IPS-NIHi11 (cell line): ENCODE data around the gene MAP6D1.
"Not testable (repeated sequence)": the region's sequence is repeated elsewhere in the genome, so short reads cannot be mapped to it uniquely, and the experiment has no call there.

Experiments
- DNase-seq: peaks from one replicate; pipeline ENCODE4 v3.0.0; 2012; ENCODE audit warnings: mixed read lengths, low spot score

Gene MAP6D1

DNA sequence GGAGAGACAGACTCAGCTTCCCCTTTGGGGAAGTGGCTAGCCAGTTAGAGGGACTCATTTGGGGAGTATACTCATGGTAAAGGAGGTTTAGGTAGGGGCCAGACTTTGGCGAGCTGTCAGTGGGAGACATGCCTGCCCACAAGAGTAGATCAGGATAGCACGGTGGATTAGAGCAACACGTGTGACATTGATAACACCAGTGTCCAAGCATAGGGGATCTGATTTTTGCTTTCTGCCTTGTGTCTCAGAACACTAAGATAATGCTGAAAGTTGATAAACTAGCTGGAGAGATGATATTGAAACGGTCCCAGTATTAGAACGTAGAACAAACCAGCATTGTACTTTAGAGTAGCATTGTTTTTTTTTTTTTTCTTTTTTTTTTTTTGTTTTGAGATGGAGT, 25.9 kb downstream of the MAP6D1 start:
- no peak for DNase-seq

DNA sequence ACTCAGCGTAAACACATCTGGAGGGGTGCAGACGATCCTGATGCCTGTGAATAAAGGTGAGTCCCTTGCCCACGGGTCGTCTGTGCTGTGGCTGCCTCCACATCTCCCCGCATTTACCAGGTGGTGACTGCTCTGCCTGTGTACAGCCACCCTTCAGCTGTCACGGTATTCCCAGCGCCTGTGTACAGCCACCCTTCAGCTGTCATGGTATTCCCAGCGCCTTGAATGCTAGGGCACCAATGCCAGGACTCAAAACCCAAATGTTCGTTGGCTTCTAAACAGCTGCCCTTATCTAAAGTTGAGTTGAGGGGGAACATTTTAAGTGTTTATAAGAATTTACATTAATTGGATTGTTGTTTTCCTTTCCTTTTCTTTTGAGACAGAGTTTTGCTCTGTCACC, 27.4 kb downstream of the MAP6D1 start:
- DNase-seq, result peak; percentile 3

DNA sequence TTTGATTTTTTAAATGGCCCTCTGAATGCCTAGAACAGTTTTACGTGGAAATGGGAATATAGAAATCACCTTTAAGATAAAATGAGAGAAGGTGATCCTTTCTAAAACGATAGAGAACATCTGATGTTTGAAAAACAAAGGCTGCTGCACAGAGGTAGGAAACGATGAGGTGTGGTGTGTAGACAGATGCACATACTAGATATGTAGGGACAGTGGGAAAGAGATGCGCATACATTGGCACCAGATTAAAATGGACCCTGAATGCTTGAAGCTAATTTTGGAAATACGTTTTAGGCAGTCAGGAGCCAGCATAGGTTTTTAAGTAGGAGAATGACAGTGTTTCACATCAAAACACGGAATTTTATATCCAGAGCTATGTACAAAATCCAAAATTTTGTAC, 29.0 kb downstream of the MAP6D1 start:
- no peak for DNase-seq

DNA sequence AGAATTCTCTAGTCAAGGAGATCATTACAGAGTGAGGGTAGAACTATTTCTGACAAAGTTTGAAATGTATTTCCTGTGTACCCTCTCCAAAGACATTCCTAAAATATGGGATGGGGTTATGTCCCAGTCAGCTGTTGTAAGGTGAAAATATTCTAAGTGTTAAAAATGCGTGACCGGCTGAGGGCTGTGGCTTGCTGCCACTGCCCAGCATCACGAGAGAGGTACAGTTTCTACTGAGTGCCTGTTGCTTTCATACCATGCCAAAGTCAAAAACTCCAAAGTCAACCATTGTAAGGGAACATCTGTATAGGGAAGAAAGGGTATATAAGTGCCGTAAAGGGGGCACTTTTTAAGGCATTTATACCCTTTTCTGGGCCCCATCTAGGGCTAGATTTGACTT, 30.9 kb downstream of the MAP6D1 start:
- DNase-seq, result no peak

DNA sequence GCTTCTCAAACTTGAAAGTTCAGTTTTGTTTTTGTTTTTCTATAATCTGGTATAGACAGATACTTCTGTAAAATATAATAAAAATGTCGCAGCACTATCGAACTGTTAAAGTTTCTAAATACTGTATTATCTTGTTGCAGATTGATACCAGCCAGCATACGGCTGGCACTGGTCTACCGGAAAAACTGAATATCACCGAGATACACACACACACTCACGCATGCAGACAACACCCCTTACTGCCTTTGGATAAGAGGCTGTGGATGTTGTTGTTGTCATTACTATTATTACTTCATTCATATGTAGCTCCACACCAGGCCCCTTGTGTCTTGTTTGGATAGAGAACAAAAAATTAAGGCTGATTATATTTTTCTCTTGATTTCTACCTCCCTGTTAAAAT, 32.4 kb downstream of the MAP6D1 start:
- DNase-seq, result no peak

DNA sequence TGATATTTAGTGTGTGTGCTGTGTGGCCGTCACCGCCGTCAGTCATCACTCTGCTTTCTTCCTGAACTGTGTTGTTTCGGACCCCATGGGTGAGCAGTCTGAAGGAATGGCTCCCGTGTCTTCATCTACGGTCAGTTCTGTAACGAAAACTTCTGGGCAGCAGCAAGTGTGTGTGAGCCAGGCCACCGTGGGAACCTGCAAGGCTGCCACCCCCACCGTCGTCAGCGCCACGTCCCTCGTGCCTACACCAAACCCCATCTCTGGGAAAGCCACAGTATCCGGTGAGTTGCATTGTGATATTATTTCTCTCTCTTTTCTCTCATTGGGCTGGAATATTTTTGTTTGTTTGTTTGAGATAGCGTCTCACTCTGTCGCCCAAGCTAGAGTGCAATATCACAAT, 34.7 kb downstream of the MAP6D1 start:
- DNase-seq, result no peak

DNA sequence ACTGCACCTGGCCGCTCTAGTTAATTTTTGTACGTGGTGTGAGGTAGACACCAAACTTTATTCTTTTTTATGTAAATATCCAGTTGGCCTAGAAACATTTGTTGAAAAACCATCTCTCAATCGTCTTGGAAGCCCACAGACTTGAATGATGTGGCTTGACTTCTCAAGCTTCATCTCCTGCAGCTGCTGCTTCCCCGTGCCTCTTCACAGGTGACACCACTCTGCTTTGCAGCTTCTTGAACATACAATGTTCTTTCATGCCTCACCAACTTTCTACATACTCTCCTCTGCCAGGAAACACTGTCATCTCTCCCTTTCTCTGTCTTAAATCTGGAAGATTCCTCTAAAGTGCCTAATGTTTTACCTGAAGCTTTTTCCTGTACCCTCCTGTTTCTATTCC, 35.6 kb downstream of the MAP6D1 start:
- DNase-seq, result no peak

DNA sequence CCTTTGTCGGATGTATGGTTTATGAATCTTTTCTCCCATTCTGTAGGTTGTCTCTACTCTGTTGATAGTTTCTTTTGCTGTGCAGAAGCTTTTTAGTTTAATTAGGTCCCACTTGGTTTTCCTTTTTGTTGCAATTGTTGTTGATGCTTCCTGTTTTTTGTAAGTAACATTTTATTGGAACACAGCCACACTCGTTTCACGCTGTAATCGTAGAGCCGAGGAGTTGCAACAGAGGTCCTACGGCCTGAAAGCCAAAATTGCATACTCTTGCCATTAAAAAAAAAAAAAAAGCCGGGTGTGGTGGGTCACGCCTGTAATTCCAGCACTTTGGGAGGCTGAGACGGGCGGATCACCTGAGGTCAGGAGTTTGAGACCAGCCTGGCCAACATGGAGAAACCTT, 40.9 kb downstream of the MAP6D1 start:
- DNase-seq, result not testable (repeated sequence)

DNA sequence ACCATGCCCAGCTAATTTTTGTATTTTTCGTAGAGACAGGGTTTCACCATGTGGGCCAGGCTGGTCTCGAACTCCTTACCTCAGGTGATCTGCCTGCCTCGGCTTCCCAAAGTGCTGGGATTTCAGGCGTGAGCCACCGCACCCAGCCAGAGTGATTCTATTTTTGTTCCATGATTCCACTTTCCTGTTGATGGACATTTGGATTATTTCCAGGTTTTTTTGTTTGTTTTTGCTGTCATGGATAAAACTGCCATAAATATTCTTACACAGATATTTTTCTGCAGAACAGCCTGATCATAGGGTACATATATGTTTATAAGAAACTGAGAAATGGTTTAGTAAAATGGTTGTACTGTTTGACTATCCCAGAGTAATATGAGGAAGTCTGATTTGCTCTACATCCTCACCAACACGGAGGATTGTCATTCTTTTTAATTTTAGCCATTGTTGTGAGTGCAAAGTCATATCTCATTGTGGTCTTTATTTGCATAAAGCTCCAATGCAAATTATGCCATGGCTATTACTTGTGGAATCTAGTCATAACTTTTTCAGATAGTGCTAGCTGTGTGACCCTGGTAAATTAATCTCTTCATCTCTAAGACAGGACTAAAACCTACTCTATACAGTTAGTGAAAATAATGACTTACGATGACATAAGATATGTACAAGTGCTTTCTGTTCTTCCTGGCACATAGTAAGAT, 42.7 kb downstream of the MAP6D1 start:
- DNase-seq, result no peak

DNA sequence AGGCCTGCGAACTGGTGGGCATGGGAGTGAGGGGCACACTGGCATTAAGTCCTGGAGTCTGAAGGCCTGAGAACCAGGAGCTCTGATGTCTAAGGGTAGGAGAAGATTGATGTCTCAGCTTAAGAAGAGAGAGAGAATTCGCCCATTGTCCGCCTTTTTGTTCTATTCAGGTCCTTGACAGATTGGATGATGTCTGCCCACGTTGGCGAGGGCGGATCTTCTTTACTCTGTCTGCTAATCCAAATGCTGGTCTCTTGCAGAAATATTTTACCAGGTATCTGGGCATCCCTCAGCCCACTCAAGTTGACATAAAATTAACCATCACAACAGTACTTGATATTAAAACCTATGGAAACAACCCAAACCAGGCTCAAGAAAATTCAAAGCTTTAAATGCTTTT, 44.1 kb downstream of the MAP6D1 start:
- DNase-seq, result no peak

DNA sequence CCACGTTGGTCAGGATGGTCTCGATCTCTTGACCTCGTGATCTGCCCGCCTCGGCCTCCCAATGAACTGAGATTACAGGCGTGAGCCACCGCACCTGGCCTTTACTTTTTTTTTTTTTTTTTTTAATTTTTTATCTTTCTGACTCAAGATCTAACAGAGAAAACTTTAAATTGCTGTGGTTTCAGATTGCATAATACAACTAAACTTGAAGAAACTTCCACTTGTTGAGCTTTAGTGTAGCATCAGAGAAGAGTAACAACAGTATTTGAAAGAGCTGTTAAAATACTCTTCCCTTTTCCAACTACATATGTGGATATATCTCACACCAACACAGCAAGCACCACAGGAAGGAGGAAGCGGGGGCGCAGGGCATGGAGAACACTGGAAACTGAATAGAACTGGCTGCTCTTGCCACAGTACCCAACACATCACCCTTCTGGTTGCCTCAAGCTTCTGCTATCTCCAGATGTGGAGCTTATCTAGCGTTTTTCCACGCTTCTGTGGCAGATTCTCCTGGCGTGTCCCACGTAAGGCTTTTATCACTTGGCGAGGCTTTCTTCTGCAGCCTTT, 45.4 kb downstream of the MAP6D1 start:
- no peak for DNase-seq

DNA sequence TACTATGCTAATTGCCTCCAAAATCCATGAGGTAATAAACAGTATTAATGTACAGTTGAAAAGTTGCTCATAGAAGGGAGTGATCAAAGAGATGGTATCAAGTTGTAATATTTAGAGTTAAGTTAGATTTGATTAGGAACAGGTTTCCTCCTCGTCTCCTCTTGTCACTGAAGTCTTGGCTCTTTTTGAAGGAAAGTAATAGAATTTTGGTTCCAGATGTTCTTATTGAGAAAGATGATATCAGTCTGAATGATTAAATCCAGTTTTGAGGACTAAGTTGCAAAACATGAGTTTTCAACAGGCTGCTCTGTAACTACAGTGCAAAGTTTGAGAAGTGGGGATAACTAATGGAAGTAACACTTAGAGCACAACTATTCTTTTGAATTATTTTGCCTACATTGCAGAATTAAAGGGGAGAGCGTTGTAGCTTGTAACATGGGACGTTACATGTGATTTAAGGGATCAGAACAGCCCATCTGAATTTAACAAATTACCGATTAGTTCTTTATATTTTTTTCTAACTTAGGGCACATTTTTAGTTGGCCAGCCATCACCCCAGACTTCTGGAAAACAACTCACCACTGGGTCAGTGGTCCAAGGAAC, 48.3 kb downstream of the MAP6D1 start:
- no peak for DNase-seq

DNA sequence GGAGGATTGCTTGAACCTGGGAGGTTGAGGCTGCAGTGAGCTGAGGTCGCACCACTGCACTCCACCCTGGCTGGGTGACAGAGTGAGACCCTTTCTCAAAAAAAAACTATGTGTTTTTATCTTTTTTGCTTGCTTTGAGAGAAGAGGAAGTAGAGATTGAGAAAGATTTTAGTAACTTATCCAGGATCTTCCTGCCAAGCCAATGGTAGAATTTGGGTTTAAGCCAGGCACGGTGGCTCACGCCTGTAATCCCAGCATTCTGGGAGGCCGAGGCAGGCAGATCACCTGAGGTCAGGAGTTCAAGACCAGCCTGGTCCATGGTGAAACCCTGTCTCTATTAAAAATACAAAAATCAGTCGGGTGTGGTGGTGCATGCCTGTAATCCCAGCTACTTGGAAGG, 48.9 kb downstream of the MAP6D1 start:
- not testable (repeated sequence) for DNase-seq

DNA sequence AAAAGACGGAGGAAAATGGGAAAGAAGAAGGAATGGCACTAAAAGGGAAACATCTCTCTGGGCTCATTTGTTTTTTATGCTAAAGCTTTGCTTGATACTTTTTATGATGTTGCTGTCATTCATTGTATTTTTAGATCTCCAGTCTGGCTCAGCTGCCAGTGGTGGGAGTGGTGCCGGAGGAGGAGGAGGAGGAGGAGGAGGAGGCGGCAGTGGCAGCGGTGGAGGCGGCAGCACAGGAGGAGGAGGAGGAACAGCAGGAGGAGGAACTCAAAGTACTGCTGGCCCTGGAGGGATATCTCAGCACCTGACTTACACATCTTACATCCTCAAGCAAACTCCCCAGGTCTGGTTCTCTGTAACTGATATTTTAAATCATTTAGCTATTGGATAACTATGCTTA, 49.6 kb downstream of the MAP6D1 start:
- no peak for DNase-seq

DNA sequence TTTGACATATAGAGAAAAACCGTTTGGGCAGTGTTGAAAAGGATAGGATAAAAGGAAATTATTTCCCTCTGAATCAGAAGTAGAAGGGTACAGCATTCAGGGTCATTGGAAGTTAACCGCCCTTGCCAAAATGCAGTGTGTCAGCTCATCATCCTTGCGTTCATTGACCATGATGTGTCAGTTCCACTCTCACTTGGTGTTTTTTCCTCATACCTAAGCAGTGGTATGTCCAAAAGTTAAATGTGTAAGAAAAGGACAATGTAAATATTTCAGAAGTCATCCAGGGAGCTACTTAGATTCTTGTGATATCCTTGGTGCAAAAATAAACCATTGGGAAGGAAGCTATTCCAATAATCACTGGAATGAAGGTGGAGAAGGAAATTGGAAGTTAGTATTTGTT, 50.7 kb downstream of the MAP6D1 start:
- no peak for DNase-seq

DNA sequence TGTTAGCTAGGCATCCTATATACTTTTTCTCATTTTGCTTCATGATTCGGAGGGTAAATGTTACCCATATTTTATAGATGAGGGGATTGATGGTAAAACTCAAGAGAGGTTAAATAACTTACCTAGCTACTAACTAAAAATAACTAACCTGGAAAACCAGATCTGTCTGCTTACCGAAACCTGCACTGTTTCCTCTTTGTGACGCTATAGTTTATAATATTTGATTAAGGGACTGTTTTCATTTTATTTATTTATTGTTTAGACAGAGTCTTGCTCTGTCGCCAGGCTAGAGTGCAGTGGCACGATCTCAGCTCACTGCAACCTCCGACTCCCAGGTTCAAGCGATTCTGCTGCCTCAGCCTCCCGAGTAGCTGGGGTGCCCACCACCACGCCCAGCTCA, 55.9 kb downstream of the MAP6D1 start:
- DNase-seq, result no peak

DNA sequence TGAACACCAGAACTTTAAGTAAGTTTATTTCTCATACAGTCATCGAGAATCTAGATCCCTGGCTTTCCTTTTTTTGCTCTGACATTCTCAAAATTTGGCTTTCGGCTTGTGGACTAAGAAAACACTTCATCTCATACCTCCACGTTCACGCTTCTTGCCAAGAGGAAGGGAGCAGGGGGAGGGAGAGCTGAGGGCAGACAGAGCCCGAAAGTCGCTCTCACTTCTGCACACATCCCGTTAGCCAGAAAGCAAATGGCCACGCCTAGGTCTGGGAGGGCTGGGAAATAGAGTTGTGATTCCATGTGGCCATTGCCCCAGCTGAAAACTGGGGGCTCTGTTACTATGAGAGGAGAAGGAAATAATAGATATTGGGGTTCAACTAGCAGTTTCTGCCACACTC, 57.3 kb downstream of the MAP6D1 start:
- no peak for DNase-seq

DNA sequence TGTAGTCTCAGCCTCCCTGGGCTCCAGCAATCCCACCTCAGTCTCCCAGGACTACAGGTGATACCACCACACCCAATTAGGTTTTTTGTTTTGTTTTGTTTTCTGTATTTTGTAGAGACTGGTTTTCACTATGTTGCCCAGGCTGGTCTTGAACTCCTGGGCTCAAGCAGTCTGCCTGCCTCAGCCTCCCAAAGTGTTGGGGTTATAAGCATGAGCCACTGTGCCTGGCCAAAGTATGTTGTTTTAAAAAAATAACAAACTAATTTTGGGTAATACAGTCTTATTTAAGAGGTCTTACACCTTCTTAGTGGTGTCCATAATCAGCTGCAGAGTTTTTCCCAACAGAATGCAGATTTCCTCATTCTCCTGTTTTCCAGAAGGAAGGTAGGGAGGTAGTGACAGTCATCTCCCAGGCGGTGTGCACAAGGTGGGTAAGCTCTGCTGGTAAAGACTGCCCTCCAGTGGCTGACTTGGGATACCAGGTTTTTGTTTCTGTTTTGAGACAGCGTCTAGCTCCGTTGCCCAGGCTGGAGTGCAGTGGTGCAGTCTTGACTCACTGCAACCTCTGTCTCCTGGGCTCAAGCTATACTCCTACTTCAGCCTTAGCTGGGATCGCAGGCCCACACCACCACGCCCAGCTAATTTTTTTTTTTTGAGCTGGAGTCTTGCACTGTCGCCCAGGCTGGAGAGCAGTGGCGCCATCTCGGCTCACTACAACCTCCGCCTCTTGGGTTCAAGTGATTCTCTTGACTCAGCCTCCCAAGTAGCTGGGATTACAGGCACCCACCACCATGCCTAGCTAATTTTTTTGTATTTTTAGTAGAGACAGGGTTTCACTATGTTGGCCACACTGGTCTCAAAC, 58.4 kb downstream of the MAP6D1 start:
- peak; percentile 86 for DNase-seq

DNA sequence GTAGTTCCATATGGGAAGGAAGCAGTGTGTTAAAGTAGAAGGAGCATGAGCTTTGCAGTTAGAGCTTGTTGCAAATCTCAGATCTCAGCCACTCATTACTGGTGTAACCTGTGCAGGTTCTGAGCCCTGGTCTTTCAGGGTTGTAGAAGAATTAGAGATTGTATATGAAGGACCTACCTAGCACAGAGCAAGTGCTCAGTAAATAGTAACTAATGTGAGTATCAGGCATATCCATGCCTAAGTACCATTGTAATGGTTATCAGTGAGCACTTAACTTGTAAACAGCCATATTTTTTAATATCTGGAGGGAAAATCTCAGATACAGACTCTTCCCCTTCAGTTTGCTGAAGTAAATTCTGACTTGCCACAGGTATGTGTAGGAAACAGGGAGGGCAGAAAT, 59.3 kb downstream of the MAP6D1 start:
- no peak for DNase-seq
